Activated CD8-positive, alpha-beta memory T cell treated with anti-CD3 and anti-CD28 coated beads for 1 hour (primary cell): Measurements from ENCODE around the gene DAB1.
"Not testable (repeated sequence)": the region's sequence is repeated elsewhere in the genome, so short reads cannot be mapped to it uniquely, and the experiment has no call there.

Experiments used
- DNase-seq, 2 donors: peaks; one replicate each; pipeline ENCODE4 v3.0.0-alpha.2; 2020; ENCODE audit warnings: low read depth in 1 of 2; ENCODE audit errors: extremely low read depth in 1 of 2

DAB1 gene

DNA sequence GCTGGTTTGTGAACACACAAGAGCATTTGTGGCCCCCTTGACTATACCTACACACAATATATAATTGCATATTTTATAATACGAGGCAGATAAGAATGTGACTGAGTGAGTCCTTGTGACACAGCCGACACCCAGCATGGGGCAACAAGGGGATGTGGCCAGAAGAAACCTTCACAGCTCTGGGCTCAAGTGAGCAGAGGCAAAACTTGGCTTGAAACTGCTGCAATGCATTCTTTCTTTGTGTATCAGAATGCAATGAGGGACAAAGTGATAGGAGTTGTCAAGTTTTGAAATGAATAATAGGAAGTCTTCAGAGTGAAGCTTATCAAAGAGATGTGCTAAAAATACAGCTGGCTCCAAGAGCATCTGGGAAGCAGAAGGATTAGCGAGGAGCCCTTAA is 334.0 kb downstream of the DAB1 start:
- DNase-seq: no peak

DNA sequence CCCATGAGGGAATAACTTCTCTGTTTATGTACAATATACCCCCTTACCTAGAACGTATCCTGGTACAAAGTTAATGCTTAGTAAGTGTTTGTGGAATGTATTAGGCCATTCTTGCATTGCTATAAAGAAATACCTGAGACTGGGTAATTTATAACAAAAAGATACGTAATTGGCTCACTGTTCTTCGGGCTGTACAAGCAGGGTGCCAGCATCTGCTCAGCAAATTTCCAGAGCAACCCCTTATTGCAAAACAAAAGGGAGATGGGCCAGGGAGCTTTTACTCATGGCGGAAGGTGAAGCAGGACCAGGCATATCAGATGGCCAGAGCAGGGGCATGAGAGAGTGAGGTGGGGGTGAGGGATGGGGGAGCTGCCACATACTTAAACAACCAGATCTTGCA is 334.6 kb downstream of the DAB1 start:
- DNase-seq: no peak

DNA sequence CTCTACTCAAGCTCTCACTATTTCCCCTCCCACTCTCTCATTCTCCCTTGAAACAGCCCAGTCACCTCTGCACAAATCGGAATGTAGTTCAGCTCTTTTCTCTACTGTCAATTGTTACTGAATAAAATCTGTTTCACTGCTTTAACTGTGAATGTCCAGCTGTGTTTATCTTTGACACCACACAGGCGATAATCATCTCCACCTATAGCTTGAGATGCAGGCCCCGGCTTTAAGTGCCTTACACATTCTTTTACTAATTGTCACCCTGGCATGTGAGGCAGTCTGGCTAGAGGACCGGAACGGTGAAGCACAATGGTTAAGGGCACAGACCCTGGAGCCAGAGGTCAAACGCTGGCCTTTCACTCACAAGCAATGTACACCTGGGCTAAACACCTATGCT is 335.2 kb downstream of the DAB1 start:
- DNase-seq: no peak

DNA sequence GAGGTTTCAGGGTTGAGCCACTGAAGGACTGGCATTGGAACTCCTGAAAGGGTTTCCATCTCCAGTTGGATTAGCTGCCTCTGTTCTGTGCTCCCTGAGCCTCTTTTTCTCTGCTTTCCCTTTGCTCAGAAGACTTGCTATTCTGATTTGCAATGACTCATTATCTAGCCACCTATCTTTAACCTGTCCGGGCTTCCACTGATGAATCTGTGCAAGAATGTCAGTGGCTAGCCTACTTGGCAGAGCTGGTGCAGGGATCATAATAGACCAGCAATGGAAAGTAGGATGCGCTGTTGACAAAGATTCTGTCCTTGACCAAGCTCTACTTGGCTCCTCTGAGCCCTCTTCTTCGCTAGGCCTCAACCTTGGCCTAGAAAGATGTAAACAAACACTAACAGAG is 336.2 kb downstream of the DAB1 start:
- DNase-seq: not testable (repeated sequence)

DNA sequence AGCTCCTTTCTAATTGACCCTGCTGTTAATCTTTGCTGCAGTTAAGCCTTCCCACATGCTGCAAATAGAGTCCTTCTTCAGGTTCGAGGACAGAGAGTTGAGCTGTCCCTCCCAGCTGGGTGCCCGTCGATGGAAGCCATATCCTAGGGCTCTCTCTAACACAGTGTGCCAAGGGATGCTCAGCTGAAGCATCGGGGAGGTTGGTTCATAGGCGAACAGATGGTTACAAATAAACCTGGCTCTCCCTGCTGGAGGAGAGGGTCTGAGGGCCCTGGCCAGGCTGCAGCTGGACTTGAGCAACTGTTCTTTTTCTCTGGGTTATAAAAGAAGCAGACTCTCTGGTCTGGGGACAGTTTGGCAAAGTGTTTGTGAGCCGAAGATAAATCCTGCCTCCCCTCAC is 337.7 kb downstream of the DAB1 start:
- no peak for DNase-seq

DNA sequence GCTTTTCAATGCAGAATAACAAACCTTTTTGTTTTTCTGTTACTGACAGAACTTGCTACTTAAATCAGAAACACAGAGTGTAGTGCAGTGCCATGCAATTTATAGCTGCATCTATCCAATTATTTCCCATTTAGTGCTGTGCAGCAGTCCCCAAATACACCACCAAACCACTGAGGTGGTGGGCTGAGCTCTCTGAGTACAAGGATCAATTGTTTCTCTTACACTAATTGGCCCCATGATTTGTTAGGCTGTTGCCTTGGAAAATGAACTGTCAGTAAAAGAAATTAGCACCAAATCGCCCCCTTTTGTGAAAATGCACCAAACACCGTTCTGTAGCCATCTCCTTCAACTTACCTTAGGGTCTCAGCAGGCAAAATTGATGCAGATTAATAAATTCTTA is 339.2 kb downstream of the DAB1 start:
- DNase-seq: no peak

DNA sequence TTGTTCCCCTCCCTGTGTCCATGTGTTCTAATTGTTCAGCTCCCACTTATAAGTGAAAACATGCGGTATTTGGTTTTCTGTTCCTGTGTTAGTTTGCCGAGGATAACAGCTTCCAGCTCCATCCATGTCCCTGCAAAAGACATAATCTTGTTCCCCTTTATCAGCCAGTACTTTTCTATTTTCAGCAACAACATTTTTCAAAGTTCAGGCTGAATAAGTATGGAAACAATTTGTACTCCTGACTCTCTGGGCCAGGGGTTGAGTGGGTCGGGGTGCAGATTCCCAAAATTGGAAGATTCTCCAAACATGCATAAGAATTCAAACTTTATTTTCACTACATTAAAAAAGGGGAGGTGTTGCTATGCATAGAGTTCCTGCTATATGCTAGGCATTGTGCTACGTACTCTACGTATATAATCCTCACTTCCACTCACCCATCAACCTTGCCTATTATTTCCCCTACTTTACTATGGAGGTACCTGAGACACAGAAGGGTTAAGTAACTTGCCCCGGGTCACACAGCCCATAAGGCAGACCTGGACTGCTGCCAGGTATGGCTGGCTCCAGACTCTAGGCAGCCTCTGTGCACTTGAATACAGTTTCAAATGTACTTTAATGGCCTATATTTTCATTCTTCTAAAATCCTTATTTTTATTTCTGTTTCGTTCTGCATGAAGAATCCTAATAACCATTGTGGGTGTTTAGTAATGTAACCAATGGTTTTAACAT is 341.0 kb downstream of the DAB1 start:
- no peak for DNase-seq

DNA sequence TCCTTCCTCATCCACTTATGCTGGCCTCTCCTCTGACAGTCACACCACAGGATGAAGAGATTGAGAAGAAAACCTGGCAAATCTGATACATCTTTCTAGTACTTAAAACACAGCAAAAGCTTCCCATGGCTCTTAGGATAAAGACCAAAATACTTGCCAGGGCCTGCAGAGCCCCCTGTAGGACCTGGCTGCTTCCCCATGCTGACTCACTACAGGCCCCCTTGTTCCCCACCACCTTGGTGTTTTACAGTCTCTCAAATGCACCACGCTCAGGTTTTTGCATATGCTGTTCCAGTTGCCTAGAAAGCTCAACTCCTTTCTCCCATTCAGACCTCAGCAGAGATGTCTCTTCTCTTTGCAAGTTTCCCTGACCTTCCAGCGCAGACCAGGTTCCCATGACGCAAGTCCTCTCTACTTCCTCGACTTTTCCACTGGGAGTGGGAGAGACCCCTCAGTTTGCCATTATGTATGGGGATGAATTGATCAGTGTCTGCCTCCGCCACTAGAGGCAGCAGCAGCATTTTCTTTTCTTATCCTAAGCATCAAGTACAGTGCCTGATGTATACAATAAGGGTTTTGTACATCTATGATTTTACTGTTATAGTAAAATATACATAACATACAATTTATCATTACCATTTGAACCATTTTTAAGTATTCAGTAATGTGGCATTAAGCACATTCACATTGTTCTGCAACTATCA is 344.3 kb downstream of the DAB1 start:
- DNase-seq: no peak

DNA sequence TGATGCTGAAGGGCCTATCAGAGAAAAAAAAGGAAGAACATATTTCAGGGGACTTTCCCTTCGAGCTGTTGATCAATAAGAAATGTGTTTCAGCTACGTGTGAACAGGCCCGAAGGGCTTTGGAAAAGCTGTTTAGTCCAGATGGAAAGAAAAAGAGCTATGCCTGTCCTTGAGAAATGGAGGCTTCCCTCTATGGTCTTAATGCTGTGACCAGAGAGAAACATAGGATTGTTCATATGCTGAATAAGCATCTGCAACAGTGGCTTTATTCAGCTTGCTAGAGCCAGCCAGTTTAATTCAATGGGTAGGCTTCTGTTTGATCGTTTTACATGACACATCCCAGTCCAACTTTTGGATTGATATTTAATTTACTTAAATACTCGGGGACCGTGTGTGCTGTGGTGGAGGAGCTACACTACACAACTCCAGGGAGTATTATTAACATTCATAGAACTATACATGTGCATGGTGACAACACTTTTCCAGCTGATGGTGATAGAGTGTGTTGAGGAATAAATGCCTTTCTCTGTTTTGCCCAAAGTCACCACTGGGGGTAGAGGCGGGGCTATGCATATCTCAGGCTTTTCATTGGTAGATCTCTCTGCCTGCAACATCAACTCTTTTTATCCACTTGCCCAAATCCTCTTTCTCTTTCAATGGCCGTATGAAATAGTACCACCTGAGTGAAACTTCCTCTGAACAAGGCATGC is 351.3 kb downstream of the DAB1 start:
- DNase-seq: no peak

DNA sequence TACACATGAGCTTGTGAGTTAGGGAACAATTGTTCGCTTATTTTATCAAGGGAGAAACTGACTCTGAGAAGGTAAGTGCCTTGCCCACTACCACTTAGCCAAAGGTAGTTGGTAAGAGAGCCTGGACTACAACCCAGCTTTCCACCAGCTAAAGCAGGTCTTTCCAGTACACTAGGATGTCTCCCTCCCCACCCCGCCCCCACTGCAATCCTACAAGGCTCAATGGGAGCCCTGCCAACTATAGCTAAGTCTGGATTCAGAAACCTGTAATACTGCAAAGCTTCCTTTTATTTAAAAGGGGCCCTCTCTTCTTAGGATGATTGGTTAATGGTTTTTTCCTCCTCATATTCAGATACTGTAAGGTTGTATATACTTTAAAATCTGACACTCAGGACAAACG is 356.0 kb downstream of the DAB1 start:
- no peak for DNase-seq

DNA sequence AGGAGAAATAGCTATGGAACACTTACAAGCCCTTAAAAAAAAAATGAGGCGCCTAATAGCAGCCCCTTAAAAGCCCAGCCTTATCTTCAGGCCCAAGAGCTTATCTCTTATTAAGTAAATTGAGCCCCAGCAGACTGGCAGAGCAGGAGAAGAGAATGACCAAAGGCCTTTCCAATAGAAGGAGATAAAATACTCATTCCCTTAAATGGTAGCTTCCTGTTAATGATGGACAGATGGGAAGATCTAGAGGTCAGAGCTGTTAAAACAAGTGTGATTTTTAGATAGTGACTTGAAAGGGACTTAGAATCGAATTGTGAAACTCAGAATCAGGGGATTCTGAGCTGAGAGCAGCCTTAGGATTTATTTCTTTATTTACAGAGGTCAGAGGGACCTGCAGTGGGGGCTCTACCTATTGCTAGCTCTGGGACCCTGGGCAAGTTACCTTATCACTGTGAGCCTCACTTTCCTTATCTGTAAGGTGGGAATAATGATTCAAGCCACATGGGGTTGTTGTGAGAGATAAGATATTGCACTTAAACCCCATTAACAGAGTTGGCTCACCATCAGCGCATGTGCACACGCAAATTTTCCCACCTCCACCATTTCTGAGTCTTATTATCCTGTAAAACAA is 356.8 kb downstream of the DAB1 start:
- no peak for DNase-seq

DNA sequence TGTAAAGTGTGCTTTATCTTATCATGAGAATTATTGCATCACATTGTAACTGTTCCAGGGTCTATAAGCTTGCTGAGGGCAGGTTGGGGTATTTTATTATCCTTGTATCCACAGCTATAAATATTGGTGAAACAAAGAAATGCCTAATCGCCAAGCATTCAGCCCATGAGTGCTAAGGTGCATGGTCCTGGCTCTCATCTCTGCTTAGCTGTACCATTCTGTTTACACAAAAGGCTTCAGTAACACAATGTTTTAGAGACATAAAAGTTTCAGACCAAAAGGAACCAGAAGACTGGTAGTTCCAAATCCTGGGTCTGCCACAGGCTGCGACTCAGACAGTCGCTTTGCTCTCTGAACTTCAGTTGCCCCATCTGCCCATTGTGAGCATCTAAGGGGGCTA is 358.4 kb downstream of the DAB1 start:
- no peak for DNase-seq

DNA sequence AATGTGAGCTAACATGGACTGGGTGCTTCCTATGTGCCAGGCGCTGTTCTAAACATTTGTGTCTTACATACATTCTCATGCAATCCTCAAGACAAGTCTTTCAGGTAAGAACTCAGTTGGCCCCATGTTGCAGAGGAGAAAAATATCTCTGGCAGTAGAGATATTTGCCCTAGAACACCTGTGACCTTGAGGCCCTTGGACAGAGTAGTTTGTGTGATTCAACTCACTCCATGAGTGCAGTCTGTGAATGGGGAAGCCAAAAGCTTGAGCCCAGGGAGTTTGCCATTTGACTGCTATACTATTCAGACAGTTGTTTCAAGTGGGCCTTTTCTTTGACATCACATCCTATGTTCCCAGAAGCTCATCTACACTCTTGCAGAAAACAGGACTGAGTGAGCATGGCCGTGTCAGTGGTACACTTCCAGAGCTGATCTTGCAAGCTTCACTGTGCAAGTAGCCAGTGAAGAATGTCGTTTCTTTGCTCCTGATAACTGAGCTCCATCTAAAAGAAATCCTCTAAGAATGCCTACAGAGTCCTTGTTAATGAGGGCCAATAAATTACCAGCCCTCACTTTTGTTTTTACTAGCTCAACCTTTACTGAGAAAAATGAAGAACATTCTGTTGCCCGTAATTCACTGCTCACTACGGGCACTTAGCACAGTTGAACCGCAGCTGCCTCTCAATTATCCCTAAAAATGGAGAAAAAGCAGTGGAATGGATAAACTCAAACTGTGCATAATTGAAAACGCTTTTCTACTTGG is 359.3 kb downstream of the DAB1 start:
- DNase-seq: no peak

DNA sequence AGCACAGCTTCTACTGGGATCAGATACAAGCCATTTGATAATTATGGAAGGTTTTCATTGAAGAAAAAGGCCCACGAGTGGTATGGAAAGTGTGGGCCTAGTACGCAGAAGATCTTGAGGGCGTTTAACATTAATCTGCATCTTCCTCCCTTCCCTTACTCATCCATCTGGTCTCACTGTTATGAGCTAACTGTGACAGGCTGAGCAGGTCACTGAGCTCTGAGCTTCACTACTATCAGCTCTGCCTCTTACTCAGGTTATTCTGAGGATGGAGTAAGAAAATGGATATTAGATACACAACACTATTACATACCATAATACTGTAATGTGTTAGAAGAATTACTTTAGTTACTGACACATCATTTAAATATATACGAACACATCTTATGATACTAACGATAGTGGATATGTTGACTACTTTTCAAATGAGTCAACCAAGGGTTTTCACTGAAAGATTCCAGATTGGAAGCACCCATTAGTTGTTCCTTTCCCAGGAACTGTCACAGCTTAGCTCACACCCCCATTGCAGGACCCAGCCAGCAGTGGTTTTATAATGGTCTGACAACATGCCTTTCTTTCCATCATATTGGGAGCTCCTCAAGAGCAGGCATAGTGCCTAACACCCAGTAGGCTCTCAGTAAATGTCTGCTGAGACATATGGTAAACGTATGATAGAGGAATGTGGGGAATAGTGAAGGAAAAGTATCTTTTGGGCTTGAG is 360.3 kb downstream of the DAB1 start:
- no peak for DNase-seq

DNA sequence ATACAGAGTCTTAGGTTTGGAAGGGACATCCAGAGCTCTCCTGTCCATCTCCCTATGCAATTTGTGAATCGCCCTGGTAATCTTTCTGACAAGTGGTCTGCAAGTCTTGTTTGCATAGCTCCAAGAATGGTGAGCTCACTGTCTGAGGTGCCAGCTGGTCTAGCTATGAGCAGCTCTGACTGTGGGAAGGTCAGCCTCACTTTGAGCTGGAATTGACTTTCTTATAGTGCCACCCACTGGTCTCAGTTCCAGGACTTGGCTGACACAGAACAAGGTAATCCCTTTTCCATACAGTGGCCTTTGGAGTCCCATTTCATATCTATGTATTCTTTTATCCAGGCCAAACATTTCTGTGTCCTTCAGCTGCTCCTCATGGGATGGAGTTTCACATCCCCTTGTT is 362.5 kb downstream of the DAB1 start:
- no peak for DNase-seq

DNA sequence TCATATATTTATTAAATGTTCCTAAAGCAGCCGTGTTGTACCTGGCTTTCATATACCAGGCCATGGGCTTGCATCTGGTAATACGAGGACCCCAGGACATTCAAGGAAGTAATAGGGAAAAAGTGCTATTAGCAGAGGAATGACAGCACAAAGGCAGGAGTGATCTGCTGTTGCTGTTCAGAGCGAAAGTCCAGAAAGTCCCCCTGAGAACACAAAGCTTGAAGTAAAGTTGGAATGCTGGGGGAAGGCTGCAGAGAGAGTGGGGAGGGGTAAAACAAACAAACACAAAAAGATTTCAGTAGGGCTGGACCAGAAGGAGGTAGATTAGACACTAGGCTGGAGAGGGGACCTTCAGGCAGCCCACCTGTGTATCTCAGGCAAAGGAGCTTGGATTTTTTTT is 363.4 kb downstream of the DAB1 start:
- DNase-seq: no peak

DNA sequence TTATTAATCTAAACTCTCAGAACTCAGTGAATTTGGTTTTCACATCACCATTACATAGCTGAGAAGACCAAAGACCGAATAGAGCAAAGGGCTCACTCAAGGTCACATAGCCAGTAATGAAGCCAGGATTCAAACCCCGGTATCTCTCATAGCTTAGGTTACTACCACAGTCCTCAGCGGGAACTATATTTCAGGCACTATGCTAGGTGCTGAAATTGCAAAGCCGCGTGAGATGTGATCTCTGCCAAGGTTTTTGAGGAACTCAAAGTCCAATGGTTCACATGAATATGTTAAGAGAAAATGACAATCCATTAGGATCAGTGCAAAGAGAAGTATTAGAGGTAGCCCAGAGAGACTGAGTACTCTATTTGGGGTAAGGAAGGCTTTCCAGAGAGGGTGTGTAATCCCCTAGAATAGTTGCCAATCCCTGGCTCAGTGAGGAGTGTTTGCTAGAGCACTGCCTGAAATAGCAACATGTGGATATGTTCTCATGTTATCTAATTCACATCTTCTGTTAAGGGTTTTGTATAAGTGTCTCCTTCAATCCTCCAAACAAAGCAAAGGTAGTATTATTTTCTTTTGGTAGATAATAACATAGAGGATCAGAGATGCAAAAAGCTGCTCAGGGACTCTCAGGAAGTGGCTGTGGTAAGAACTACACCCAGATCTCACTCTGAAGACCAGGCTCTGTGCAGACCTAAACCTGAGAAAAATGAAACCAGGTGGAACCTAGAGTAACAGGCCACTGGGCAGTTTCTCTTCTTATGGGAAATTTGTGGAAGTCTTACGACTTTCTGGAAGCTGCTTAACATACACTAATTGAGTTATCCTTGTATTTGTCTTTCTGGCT is 365.0 kb downstream of the DAB1 start:
- no peak for DNase-seq

DNA sequence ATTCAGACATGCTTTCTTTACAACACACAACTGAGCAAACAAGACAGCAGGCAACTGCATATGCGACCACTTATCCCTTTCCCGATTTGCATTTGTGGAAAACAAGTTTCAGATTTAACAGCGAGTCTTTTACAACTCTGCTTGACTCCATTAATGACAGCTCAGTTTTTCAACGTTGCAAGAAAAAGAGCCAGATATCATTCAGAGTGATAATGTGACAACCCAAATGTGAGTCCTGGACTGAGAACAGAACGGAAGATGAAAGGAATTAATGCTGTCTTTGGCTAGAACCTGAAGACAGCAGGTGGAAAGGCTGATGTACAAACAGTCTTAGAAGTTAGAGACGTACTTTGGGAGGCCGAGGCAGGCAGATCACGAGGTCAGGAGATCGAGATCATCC is 375.0 kb downstream of the DAB1 start:
- no peak for DNase-seq

DNA sequence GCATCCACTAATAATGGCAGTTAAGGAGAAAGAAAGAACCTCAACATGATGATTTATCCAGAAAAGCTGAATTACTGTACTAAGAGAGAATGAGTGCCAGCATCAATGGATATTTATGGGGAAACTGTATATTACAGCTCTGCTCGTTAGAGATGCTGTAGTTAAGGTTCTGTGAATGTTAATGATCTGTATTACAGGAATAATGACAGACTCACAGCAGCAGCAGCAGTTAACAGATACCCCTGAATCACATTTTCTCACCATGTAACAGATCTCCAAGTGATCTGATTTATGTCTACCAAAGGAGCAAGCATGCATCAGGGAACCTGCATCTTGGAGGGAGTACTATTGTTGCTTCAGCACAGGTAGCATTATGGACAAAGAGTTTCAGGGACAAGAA is 377.4 kb downstream of the DAB1 start:
- DNase-seq: no peak
